HCT116 (cell line): Measurements from ENCODE around the gene PIK3CA. TPM values are rescaled to one million over a fixed set of nuclear protein-coding genes. Genes with fewer than 3 reads are reported as not detected.

Source experiments
- ATAC-seq: fragments of 200-7000 bp; cut with Tn5 transposase; 2 replicates; pipeline ENCODE4 v1.9.1; 2020; ENCODE audit warnings: mild to moderate bottlenecking, moderate library complexity
- BruUV-seq: library from RNA; stranded (reverse); fragments of 400-500 nt; replicated peaks from 2 replicates; lab custom pipeline; 2021; lab: Mats Ljungman, UMichigan
- CTCF ChIA-PET: fragments of 300-600 bp; sonication (Branson Sonifier 250); formaldehyde crosslinking; loops from one replicate; lab custom pipeline; 2021; ENCODE audit warnings: antibody characterized with exemption; lab: Charles Lee
- POLR2A ChIA-PET: fragments of 300-600, 350-600 bp; sonication (Branson Sonifier 250); formaldehyde crosslinking; loops from one replicate; lab custom pipeline; 2021; ENCODE audit warnings: antibody characterized with exemption; lab: Charles Lee
- RAD21 ChIA-PET, 2 experiments: fragments of 300-600 bp; sonication (Branson Sonifier 250); formaldehyde crosslinking; loops; one replicate each; lab custom pipeline; 2023; ENCODE audit warnings: low total read pairs in 2 of 2; ENCODE audit not compliant: uncharacterized antibody in 2 of 2, unreplicated experiment in 2 of 2, low non-redundant PET in 1 of 2; lab: Charles Lee
- DNase-seq: peaks from one replicate; pipeline ENCODE4 v3.0.0-alpha.2; 2010; ENCODE audit warnings: low read depth, low spot score
- H2AFZ ChIP-seq: fragments of 200-600 bp; shearing (Covaris generic), sonication (generic); 2 replicates; pipeline ENCODE4 v1.6.1; 2017; ENCODE audit warnings: low read depth, mixed run types, mixed read lengths, antibody characterized with exemption, low read length; ENCODE audit not compliant: poor library complexity, severe bottlenecking
- H3K27ac ChIP-seq: 2 replicates; pipeline ENCODE4 v1.5.1; 2012; ENCODE audit warnings: low read depth, low read length
- H3K27me3 ChIP-seq: fragments of 200-600 bp; sonication (generic); 2 replicates; pipeline ENCODE4 v1.6.1; 2016; ENCODE audit warnings: mixed run types, low read length, mixed read lengths; ENCODE audit not compliant: insufficient read depth
- H3K36me3 ChIP-seq, 2 experiments: fragments of 200-500 bp in 1 of 2; fragments of 200-600 bp in 1 of 2; sonication (Bioruptor generic) in 1 of 2; sonication (generic) in 1 of 2; 2 replicates each; pipeline versions ENCODE4 v1.5.1 to v1.6.1; 2014 to 2016; ENCODE audit warnings: low read length in 2 of 2, inconsistent platforms in 1 of 2, mixed read lengths in 1 of 2, mixed run types in 1 of 2; ENCODE audit not compliant: insufficient read depth in 2 of 2, control insufficient read depth in 1 of 2
- H3K4me1 ChIP-seq, 2 experiments: fragments of 200-600 bp in 1 of 2; sonication (generic) in 1 of 2; 2 replicates each; pipeline versions ENCODE4 v1.5.1 to v1.6.1; 2012 to 2017; ENCODE audit warnings: low read length in 2 of 2, inconsistent platforms in 1 of 2, mild to moderate bottlenecking in 1 of 2, mixed read lengths in 1 of 2, mixed run types in 1 of 2, moderate library complexity in 1 of 2; ENCODE audit not compliant: insufficient read depth in 2 of 2, control insufficient read depth in 1 of 2
- H3K4me2 ChIP-seq: fragments of 200-600 bp; sonication (generic); 2 replicates; pipeline ENCODE4 v1.6.1; 2017; ENCODE audit warnings: mixed run types, low read length, mixed read lengths
- H3K4me3 ChIP-seq, 2 experiments: fragments of 200-600 bp in 1 of 2; sonication (generic) in 1 of 2; replicated peaks in 1 of 2; 2 replicates each; pipeline ENCODE4 v1.5.1; 2011 to 2016; ENCODE audit warnings: low read length in 2 of 2, control low read depth in 1 of 2, low read depth in 1 of 2, mild to moderate bottlenecking in 1 of 2, mixed read lengths in 1 of 2, mixed run types in 1 of 2
- H3K79me2 ChIP-seq: fragments of 200-600 bp; sonication (generic); 2 replicates; pipeline ENCODE4 v1.6.1; 2017; ENCODE audit warnings: mild to moderate bottlenecking, mixed run types, low read length, moderate library complexity, mixed read lengths; ENCODE audit not compliant: insufficient read depth
- H3K9ac ChIP-seq: fragments of 200-600 bp; sonication (generic); 2 replicates; pipeline ENCODE4 v1.6.1; 2016; ENCODE audit warnings: low read length, mixed read lengths
- H3K9me2 ChIP-seq: fragments of 200-600 bp; sonication (generic), shearing (Covaris generic); 2 replicates; pipeline ENCODE4 v1.6.1; 2017; ENCODE audit warnings: mixed run types, mild to moderate bottlenecking, moderate library complexity; ENCODE audit not compliant: insufficient read depth
- H3K9me3 ChIP-seq, 2 experiments: fragments of 200-500 bp in 1 of 2; fragments of 200-600 bp in 1 of 2; sonication (Bioruptor generic) in 1 of 2; sonication (generic) in 1 of 2; 2 replicates each; pipeline ENCODE4 v1.6.1; 2014 to 2017; ENCODE audit warnings: low read length in 2 of 2, mixed read lengths in 2 of 2, inconsistent platforms in 1 of 2, low read depth in 1 of 2, mild to moderate bottlenecking in 1 of 2, mixed run types in 1 of 2, moderate library complexity in 1 of 2; ENCODE audit not compliant: control insufficient read depth in 1 of 2, insufficient read depth in 1 of 2
- H4K20me1 ChIP-seq: fragments of 200-600 bp; sonication (generic), shearing (Covaris generic); 2 replicates; pipeline ENCODE4 v1.6.1; 2017; ENCODE audit warnings: mixed run types, mild to moderate bottlenecking, moderate library complexity; ENCODE audit not compliant: insufficient read depth
- ATF3 ChIP-seq: IDR thresholded peaks from 2 replicates; pipeline ENCODE4 v1.6.1; 2012
- CBX3 ChIP-seq: IDR thresholded peaks from 2 replicates; pipeline ENCODE4 v1.6.1; 2012; ENCODE audit warnings: low read depth
- CEBPB ChIP-seq: IDR thresholded peaks from 2 replicates; pipeline ENCODE4 v1.6.1; 2012; ENCODE audit warnings: low read depth
- CTCF ChIP-seq, 3 experiments: fragments of 200-600 bp in 1 of 3; sonication (generic) in 1 of 3; IDR thresholded peaks in 2 of 3; conservative IDR thresholded peaks in 1 of 3; 2 replicates each; pipeline ENCODE4 v1.5.1; 2012 to 2017; ENCODE audit warnings: low read depth in 2 of 3, low read length in 2 of 3, antibody characterized with exemption in 1 of 3, borderline replicate concordance in 1 of 3, control low read depth in 1 of 3, mild to moderate bottlenecking in 1 of 3, mixed read lengths in 1 of 3, mixed run types in 1 of 3, moderate library complexity in 1 of 3; ENCODE audit not compliant: insufficient read depth in 1 of 3
- JUND ChIP-seq: IDR thresholded peaks from 2 replicates; pipeline ENCODE4 v1.6.1; 2012
- MAX ChIP-seq: IDR thresholded peaks from 2 replicates; pipeline ENCODE4 v1.6.1; 2012
- POLR2AphosphoS5 ChIP-seq: IDR thresholded peaks from 2 replicates; pipeline ENCODE4 v1.6.1; 2011; ENCODE audit warnings: mild to moderate bottlenecking, low read depth, low read length, moderate library complexity
- RAD21 ChIP-seq: IDR thresholded peaks from 2 replicates; pipeline ENCODE4 v1.6.1; 2012; ENCODE audit warnings: low read depth, mild to moderate bottlenecking
- REST ChIP-seq: IDR thresholded peaks from 2 replicates; pipeline ENCODE4 v1.6.1; 2012; ENCODE audit warnings: low read depth
- SIN3A ChIP-seq: IDR thresholded peaks from 2 replicates; pipeline ENCODE4 v1.6.1; 2012; ENCODE audit warnings: low read depth
- SRF ChIP-seq: IDR thresholded peaks from 2 replicates; pipeline ENCODE4 v1.6.1; 2012; ENCODE audit warnings: low read depth
- YY1 ChIP-seq: IDR thresholded peaks from 2 replicates; pipeline ENCODE4 v1.6.1; 2011; ENCODE audit warnings: low read length, low read depth, moderate library complexity, mild to moderate bottlenecking; ENCODE audit not compliant: insufficient replicate concordance; ENCODE audit errors: extremely low read depth
- ZBTB33 ChIP-seq: IDR thresholded peaks from 2 replicates; pipeline ENCODE4 v1.6.1; 2011; ENCODE audit warnings: mild to moderate bottlenecking, low read length, moderate library complexity; ENCODE audit not compliant: insufficient replicate concordance; ENCODE audit errors: extremely low read depth
- intact Hi-C: fragments of 100-400 bp; cut with micrococcal nuclease; formaldehyde crosslinking; loops from 2 replicates; pipeline ENCODE4 v1.10.0; 2022
- total RNA-seq: library from RNA; stranded (reverse); gene quantifications from one replicate; pipeline ENCODE4 v1.2.1, GENCODE V29; 2021; ENCODE audit not compliant: unreplicated experiment

The PIK3CA gene
- total RNA-seq, 1 experiment from 2014 or later, result 17.9 TPM

- no peaks in the 10 kb centered on the region for H3K9me3 ChIP-seq
- H3K36me3 ChIP-seq, result no peaks in the 10 kb centered on the region
- ChIA-PET RAD21 (no interaction called here), CTCF (no interaction called here), POLR2A (no interaction called here)
- no peak overlapping the region for H3K4me3 ChIP-seq
- intact Hi-C loops, result no loop called here
- H3K4me1 ChIP-seq, result no peaks in the 10 kb centered on the region
- DNase-seq (no peak), ATAC-seq (no peak)
- BruUV-seq, result no TSS peak
- no peak overlapping the region for H3K9ac ChIP-seq
- TF ChIP-seq ATF3 (no peak), SRF (no peak), SIN3A (no peak), MAX (no peak), YY1 (no peak), CBX3 (no peak)
- H3K4me2 ChIP-seq, result no peak overlapping the region
- H3K9me2 ChIP-seq, result no peaks in the 10 kb centered on the region
- H3K27ac ChIP-seq, result no peak overlapping the region
- H2AFZ ChIP-seq, result no peak overlapping the region
- no peaks in the 10 kb centered on the region for H4K20me1 ChIP-seq
- no peaks in the 10 kb centered on the region for H3K79me2 ChIP-seq
- no peaks in the 10 kb centered on the region for H3K27me3 ChIP-seq
Observed at GRCh38 chr3:179265875-179266274, 117.7 kb downstream of the PIK3CA start.

GRCh38 chr3:179266701-179267211, 118.6 kb downstream of the PIK3CA start:
- H4K20me1 ChIP-seq, result no peaks in the 10 kb centered on the region
- DNase-seq (no peak), ATAC-seq (no peak)
- H3K9me3 ChIP-seq, result no peaks in the 10 kb centered on the region
- BruUV-seq, result no TSS peak
- no peaks in the 10 kb centered on the region for H3K4me1 ChIP-seq
- ChIA-PET RAD21 (no interaction called here), POLR2A (no interaction called here), CTCF (no interaction called here)
- intact Hi-C loops, result no loop called here
- no peak overlapping the region for H3K4me2 ChIP-seq
- H3K9me2 ChIP-seq, result no peaks in the 10 kb centered on the region
- H3K4me3 ChIP-seq, result no peak overlapping the region
- no peaks in the 10 kb centered on the region for H3K36me3 ChIP-seq
- no peak overlapping the region for H2AFZ ChIP-seq
- H3K79me2 ChIP-seq, result no peaks in the 10 kb centered on the region
- H3K9ac ChIP-seq, result no peak overlapping the region
- no peaks in the 10 kb centered on the region for H3K27me3 ChIP-seq
- H3K27ac ChIP-seq, result no peak overlapping the region
- TF ChIP-seq CTCF (IDR thresholded peaks at IDR 0.05 in 2 of 3, conservative IDR thresholded peaks at IDR 0.05 in 1 of 3; ENCODE audit: borderline replicate concordance in 1 of 3, insufficient read depth in 1 of 3, low read depth in 2 of 3, low read length in 2 of 3) (no peak), RAD21 (no peak), SIN3A (no peak), ZBTB33 (no peak), REST (no peak), POLR2AphosphoS5 (no peak), CEBPB (no peak), JUND (no peak)
